B cell (primary cell): ENCODE measurements around the gene THOP1. TPM values are rescaled to one million over a fixed set of nuclear protein-coding genes. Genes with fewer than 3 reads are reported as not detected.

Experiments
- ATAC-seq: fragments of 200-7000 bp; cut with Tn5 transposase; one replicate; pipeline ENCODE4 v1.10.0; 2021; ENCODE audit warnings: low read depth, mild to moderate bottlenecking, moderate number of reproducible peaks, moderate library complexity
- CTCF ChIA-PET: fragments of 350-600 bp; sonication (Branson Sonifier 250); formaldehyde crosslinking; loops from one replicate; lab custom pipeline; 2021; ENCODE audit warnings: antibody characterized with exemption, inconsistent platforms; lab: Charles Lee
- POLR2A ChIA-PET: fragments of 350-600 bp; sonication (Branson Sonifier 250); formaldehyde crosslinking; loops from one replicate; lab custom pipeline; 2021; ENCODE audit warnings: antibody characterized with exemption; lab: Charles Lee
- DNase-seq: peaks from one replicate; pipeline ENCODE4 v3.0.0; 2013
- H2AFZ ChIP-seq: 2 replicates; pipeline ENCODE4 v1.6.1; 2012; ENCODE audit warnings: mild to moderate bottlenecking, low read depth, low read length; ENCODE audit not compliant: insufficient read depth, poor library complexity, severe bottlenecking
- H3K27ac ChIP-seq, 2 donors: 1 replicate in 1 of 2; 2 replicates in 1 of 2; pipeline ENCODE4 v1.5.1; 2012 to 2013; ENCODE audit warnings: low read length in 2 of 2, mild to moderate bottlenecking in 2 of 2, moderate library complexity in 1 of 2
- H3K27me3 ChIP-seq, 4 experiments: fragments of 200-600 bp in 1 of 4; sonication (generic) in 1 of 4; replicated peaks in 1 of 4; 1 replicate in 2 of 4; 2 replicates in 2 of 4; pipeline versions ENCODE4 v1.6.1 to v1.7.0; 2013 to 2016; ENCODE audit warnings: low read length in 3 of 4, mild to moderate bottlenecking in 2 of 4, mixed read lengths in 1 of 4, moderate library complexity in 1 of 4; ENCODE audit not compliant: insufficient read depth in 4 of 4, control insufficient read depth in 3 of 4; ENCODE audit errors: control extremely low read depth in 1 of 4
- H3K36me3 ChIP-seq, 2 experiments: replicated peaks in 1 of 2; 1 replicate in 1 of 2; 2 replicates in 1 of 2; pipeline versions ENCODE4 v1.6.1 to v1.7.1; 2013; ENCODE audit warnings: low read length in 1 of 2; ENCODE audit not compliant: insufficient read depth in 2 of 2, control insufficient read depth in 1 of 2; ENCODE audit errors: control extremely low read depth in 1 of 2, extremely low read depth in 1 of 2
- H3K4me1 ChIP-seq, 2 donors: fragments of 200-600 bp in 1 of 2; sonication (generic) in 1 of 2; 1 replicate in 1 of 2; 2 replicates in 1 of 2; pipeline versions ENCODE4 v1.5.1 to v1.6.1; 2013 to 2017; ENCODE audit warnings: low read length in 2 of 2; ENCODE audit not compliant: control insufficient read depth in 2 of 2, insufficient read depth in 2 of 2
- H3K4me2 ChIP-seq: replicated peaks from 2 replicates; pipeline ENCODE3; 2012; ENCODE audit warnings: mild to moderate bottlenecking, low read depth, low read length; ENCODE audit not compliant: poor library complexity, severe bottlenecking
- H3K4me3 ChIP-seq, 5 experiments: fragments of 200-600 bp in 1 of 5; sonication (generic) in 1 of 5; 1 replicate in 3 of 5; 2 replicates in 2 of 5; pipeline versions ENCODE4 v1.5.1 to v1.7.0; 2011 to 2016; ENCODE audit warnings: low read length in 4 of 5, mild to moderate bottlenecking in 4 of 5, low read depth in 2 of 5, control low read depth in 1 of 5, moderate library complexity in 1 of 5; ENCODE audit not compliant: insufficient read depth in 1 of 5; ENCODE audit errors: control extremely low read depth in 1 of 5, extremely low read depth in 1 of 5
- H3K79me2 ChIP-seq: fragments of 200-600 bp; sonication (generic); one replicate; pipeline ENCODE4 v1.6.0; 2016; ENCODE audit warnings: low read length; ENCODE audit not compliant: control insufficient read depth, insufficient read depth
- H3K9ac ChIP-seq: fragments of 200-600 bp; sonication (generic); 2 replicates; pipeline ENCODE4 v1.6.1; 2017; ENCODE audit warnings: mild to moderate bottlenecking, low read length, moderate library complexity
- H3K9me3 ChIP-seq, 3 donors: one replicate each; pipeline versions ENCODE4 v1.6.1 to v1.7.1; 2013; ENCODE audit warnings: low read length in 2 of 3; ENCODE audit not compliant: control insufficient read depth in 2 of 3, insufficient read depth in 1 of 3; ENCODE audit errors: control extremely low read depth in 1 of 3
- H4K20me1 ChIP-seq: 2 replicates; pipeline ENCODE4 v1.6.0; 2012; ENCODE audit warnings: mild to moderate bottlenecking, low read length; ENCODE audit not compliant: insufficient read depth, control insufficient read depth, poor library complexity, severe bottlenecking
- H3K27ac Mint-ChIP-seq: one replicate; pipeline ENCODE4 v1.8.0; 2021; ENCODE audit warnings: mixed read lengths
- H3K27me3 Mint-ChIP-seq: one replicate; pipeline ENCODE4 v1.8.0; 2021; ENCODE audit warnings: mixed read lengths
- H3K4me1 Mint-ChIP-seq: one replicate; pipeline ENCODE4 v1.8.0; 2021; ENCODE audit warnings: mixed read lengths
- H3K4me3 Mint-ChIP-seq: one replicate; pipeline ENCODE4 v1.8.0; 2021; ENCODE audit warnings: mixed read lengths
- H3K9me3 Mint-ChIP-seq: one replicate; pipeline ENCODE4 v1.8.0; 2022; ENCODE audit warnings: mixed read lengths; ENCODE audit not compliant: insufficient read depth
- EZH2 ChIP-seq: IDR thresholded peaks from 2 replicates; pipeline ENCODE4 v1.6.1; 2012; ENCODE audit warnings: borderline replicate concordance, low read depth, mild to moderate bottlenecking, moderate library complexity, low read length; ENCODE audit not compliant: insufficient read depth, poor library complexity, severe bottlenecking
- WGBS: methylation state at CpG from one replicate; pipeline ENCODE4 v1.1.5; 2013; ENCODE audit warnings: missing lambda C conversion rate; ENCODE audit not compliant: insufficient coverage; 5-methylcytosine and 5-hydroxymethylcytosine counted together
- intact Hi-C: fragments of 100-400 bp; cut with micrococcal nuclease; formaldehyde crosslinking; loops from one replicate; pipeline ENCODE4 v1.10.0; 2022
- polyA plus RNA-seq: library from polyadenylated mRNA; depleted of rRNA; stranded (reverse); fragments of >200 nt; gene quantifications from 2 replicates; pipeline ENCODE4 v1.2.3, GENCODE V29; 2012
- total RNA-seq, 2 donors: library from RNA; stranded (reverse); fragments of 120-200 nt in 1 of 2; gene quantifications; 1 replicate in 1 of 2; 2 replicates in 1 of 2; pipeline versions ENCODE4 v1.2.3 to v1.2.4, GENCODE V29; 2013 to 2022
- TF ChIP-seq, protein P1 (sequence below): fragments of 200-600 bp; IDR thresholded peaks from one replicate; pipeline ENCODE4 v1.8.0; 2022; ENCODE audit warnings: antibody characterized with exemption, mild to moderate bottlenecking

The THOP1 gene
- total and polyA plus RNA-seq, 2 donors (not counting 1 experiment from before 2014, with no cell fraction given), result 54.3 to 56.4 TPM

DNA sequence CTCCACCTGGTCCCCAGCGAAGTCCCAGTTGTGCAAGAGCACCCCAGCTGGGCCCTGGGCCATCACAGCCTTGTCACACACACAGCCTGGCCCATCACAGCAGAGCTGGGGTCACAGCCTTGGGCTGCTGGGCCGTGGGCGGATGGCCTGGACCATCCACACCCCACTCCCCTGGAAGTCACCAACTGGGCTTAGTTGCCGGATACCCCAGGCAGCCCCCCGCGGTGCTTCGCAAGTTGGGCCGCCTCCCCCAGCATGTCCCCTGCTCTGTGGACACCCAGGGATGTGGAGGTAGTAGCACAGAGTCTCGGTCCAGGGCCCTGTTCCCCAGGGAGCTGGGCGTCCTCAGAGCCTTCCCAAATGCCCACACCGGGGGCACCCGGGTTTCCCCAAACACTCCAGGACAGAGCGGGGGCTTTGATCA is 29.9 kb downstream of the THOP1 start:
- no peaks in the 10 kb centered on the region for H3K9me3 Mint-ChIP-seq
- no peaks in the 10 kb centered on the region for H3K27me3 Mint-ChIP-seq
- Histone ChIP-seq H3K27me3 (no peaks in the 10 kb centered on the region), H3K27ac (no peak overlapping the region), H3K9me3 (no peaks in the 10 kb centered on the region), H3K36me3 (peaks cover 0 to 5% of the 10 kb centered on the region in 2 experiments), H4K20me1 (no peaks in the 10 kb centered on the region), H3K79me2 (peaks cover 3% of the 10 kb centered on the region), H2AFZ (no peak overlapping the region), H3K4me1 (peaks cover under 1 to 11% of the 10 kb centered on the region in 2 donors), H3K9ac (no peak overlapping the region), H3K4me3 (no peak overlapping the region), H3K4me2 (no peak overlapping the region)
- H3K27ac Mint-ChIP-seq, result no peak overlapping the region
- ATAC-seq (no peak), DNase-seq (no peak)
- WGBS, result 96% methylated on average over 13 of the region's 13 CpGs
- intact Hi-C loops, result no loop called here
- TF ChIP-seq, protein P1, sequence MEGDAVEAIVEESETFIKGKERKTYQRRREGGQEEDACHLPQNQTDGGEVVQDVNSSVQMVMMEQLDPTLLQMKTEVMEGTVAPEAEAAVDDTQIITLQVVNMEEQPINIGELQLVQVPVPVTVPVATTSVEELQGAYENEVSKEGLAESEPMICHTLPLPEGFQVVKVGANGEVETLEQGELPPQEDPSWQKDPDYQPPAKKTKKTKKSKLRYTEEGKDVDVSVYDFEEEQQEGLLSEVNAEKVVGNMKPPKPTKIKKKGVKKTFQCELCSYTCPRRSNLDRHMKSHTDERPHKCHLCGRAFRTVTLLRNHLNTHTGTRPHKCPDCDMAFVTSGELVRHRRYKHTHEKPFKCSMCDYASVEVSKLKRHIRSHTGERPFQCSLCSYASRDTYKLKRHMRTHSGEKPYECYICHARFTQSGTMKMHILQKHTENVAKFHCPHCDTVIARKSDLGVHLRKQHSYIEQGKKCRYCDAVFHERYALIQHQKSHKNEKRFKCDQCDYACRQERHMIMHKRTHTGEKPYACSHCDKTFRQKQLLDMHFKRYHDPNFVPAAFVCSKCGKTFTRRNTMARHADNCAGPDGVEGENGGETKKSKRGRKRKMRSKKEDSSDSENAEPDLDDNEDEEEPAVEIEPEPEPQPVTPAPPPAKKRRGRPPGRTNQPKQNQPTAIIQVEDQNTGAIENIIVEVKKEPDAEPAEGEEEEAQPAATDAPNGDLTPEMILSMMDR, result no peak
- no peak for TF ChIP-seq EZH2
- H3K4me3 Mint-ChIP-seq, result no peak overlapping the region
- ChIA-PET CTCF (no interaction called here), POLR2A (no interaction called here)
- H3K4me1 Mint-ChIP-seq, result peaks cover 5% of the 10 kb centered on the region

DNA sequence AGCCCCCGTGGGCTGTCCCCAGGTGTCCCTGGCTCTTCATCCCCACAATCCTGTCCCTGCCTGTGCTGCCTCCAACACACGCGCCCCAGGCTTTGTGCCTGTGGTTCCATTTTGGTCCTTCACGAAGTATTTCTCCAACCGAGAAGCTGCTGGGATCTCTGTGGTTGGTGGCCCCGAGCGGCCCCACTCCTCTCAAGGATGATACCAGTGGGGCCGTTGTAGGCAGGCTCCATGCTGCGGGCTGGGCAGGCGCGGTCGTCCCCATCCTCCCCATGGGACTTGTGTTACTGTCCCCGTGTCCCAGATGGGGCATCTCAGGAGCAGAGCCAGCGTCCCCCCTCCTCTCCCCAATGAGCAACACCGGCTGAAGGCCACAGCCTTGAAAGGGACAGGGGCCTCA is 30.6 kb downstream of the THOP1 start:
- Histone ChIP-seq H3K4me3 (no peak overlapping the region), H3K36me3 (peaks cover 0 to 5% of the 10 kb centered on the region in 2 experiments), H3K9me3 (no peaks in the 10 kb centered on the region), H2AFZ (no peak overlapping the region), H3K79me2 (peaks cover 7% of the 10 kb centered on the region), H4K20me1 (no peaks in the 10 kb centered on the region), H3K4me1 (peaks cover 4 to 18% of the 10 kb centered on the region in 2 donors), H3K9ac (no peak overlapping the region), H3K27ac (no peak overlapping the region), H3K27me3 (no peaks in the 10 kb centered on the region), H3K4me2 (no peak overlapping the region)
- ChIA-PET CTCF (no interaction called here), POLR2A (no interaction called here)
- DNase-seq, result no peak
- Mint-ChIP-seq H3K9me3 (no peaks in the 10 kb centered on the region), H3K27me3 (no peaks in the 10 kb centered on the region), H3K27ac (no peak overlapping the region), H3K4me3 (no peak overlapping the region), H3K4me1 (peaks cover 8% of the 10 kb centered on the region)
- no peak for TF ChIP-seq EZH2
- TF ChIP-seq, protein P1, result no peak
- no peak for ATAC-seq
- intact Hi-C loops, result no loop called here
- 83% methylated on average over 11 of the region's 15 CpGs for WGBS
